Activated CD4-positive, alpha-beta T cell treated with anti-CD3 and anti-CD28 coated beads, Interleukin-2, amount 50 U/mL, for 24 hours (primary cell): ENCODE measurements around the gene NKIRAS2.

Experiments used
- DNase-seq, 2 donors: peaks; one replicate each; pipeline ENCODE4 v3.0.0-alpha.2; 2020; ENCODE audit warnings: low read depth in 1 of 2, low spot score in 1 of 2

NKIRAS2 gene

DNA sequence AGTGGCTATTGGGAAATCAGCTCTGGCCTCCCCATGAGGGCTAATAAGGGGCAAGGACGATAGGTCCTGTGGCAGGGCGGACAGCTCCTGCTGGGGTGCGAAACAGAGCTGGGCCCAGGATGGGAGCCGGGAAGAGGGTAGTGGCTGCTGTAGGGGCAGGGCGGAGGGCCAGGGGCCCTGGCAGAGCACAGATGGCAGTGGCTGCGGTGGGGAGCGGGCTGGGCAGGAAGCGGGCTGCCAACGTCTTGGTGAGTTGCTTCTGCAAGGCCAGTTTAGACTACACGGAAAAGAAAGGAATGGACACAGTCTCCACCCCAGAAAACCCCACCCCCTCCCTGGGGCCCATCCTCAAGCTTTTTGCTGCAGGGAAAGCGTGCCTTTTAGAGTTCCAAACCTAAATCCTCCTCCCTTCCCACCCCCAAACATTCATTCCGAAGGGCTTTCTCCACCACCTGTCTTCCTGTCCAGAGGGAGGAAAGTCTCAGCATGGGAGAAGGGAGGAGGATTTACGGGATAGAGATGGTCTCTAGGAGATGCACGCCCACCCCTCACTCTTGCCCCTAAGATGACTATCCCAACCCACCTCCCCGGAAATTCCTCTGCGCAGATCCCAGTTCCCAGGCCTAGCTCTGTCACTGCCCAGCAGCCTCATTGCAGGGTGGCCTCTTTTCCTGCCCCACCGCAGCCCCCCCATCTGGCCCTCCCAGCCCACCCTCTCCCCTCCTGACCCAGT is 7.1 kb downstream of the NKIRAS2 start:
- DNase-seq = no peak

- no peak for DNase-seq
Measured at GRCh38 chr17:42027590-42027889, 7.7 kb downstream of the NKIRAS2 start.

DNA sequence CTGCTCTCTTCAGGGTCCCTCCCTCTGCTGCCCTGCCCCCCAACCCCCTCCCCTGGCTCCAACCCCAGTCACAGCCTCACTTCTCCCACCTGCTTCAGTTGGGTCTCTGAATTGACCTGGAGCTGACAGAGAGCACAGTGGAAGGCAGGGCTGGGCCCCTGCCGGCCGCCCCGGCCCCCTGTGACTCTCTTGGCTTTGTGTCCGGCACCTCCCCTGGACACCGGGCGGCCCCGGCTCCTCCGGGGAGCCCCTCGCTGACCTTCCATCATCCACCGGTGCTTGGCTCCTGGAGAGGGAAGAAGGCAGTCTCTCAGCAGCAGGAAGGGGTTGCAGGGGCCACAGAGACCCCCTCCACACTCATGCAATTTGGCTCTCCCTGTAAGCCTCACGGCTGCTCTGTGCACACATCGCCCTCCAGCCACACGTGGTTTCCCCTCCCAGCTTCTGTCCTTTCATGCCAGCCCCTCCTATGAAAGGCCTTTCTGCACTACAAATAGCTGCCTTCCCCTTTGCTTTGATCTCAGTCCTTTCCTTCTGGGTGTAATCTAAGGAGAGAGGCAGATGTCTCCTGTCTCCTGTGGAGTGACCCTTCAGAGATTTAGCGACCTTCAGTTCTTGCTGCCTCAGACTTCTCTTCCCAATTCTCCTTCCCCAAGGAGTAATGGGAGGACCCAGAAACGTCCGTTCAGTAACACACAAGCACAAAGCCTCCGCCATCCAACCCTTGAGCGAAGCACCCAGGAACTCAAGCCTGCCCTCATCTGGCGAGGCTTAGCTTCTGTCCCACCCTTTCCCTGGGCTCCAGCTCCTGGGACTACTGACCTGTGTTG is 8.3 kb downstream of the NKIRAS2 start:
- DNase-seq = no peak

DNA sequence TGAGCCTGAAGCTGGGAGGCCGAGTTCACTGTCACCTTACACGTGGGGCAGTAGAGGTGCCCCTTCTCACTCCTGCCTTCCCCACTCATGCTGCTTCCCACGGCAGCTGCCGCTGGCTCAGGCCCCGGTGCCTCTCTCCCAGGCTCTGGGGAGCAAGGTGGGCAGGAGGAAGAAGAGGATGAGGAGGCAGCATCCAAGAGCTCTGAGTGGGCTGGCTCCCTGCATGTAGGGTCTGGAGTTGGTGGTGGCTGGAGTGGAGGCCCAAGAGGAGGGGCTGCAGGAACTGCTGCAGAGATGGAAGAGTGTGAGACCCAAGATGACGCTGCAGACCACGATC is 8.9 kb downstream of the NKIRAS2 start:
- DNase-seq = no peak

DNA sequence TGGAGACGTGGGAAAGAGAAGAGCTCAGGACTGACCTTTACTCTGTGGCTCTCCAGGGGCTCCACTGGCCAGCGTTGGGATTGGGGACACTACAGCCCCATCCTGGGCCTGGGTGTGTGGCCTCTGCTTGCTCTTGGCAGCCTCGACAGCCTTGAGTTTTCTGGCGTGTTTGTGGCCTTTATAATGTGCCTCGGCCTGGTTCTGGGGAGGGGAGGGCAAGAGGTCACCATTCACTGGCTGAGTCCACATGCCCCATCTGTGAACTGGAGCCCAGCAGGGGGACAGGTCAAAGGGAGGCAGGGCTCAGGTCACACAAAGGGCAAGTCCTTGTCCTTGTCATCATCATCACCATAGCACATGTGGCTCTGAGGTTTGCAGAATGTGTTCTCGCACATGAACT is 11.7 kb downstream of the NKIRAS2 start:
- DNase-seq = no peak

- DNase-seq = no peak
Measured at GRCh38 chr17:42034059-42034458, 14.2 kb downstream of the NKIRAS2 start.

GRCh38 chr17:42038221-42038973 is 18.5 kb downstream of the NKIRAS2 start:
- no peak for DNase-seq

DNA sequence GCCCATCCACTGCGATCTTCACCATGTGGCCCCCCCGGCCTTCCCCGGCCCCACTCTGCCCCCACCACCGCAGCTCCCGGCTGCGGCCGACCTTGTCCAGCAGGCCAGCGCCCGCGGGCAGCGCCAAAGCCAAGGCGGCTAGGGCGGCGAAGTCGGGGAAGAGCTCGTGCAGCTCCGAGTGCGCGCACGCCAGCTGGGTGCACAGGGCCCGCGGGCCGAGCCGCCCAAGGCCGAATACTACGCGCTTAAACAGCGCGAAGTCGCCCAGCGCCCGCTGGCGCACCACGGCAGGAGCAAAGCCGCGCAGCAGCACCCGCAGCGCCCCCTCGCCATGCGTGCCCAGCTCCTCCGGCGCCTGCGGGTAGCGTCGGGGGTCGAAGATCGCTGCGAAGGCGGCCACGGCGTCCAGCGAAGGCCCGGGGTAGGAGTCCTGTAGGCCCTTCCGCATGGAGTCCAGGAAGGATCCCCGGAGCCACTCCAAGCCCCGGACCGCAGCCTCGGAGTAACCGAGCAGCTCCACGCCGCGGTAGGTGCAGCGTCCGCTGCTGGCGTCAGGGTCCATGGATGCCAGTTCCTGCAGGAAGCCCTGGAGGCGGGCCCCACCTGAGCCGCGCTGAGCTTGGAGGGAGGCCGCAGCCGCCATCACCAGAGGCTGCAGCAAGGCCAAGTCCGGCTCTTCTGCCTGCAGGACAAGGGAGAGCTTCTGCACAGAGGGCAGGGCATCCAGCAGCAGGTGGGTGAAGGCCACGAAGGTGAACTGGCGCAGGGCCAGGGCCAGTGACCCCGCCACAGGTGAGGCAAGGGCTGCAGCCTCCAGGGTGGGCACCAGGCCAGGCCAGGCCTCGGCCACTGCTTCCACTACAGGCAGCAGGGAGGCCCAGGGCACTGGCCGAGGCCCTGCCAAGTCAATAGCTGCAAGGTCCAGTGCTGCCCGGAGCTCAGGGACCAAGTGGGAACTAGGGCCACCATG is 20.2 kb downstream of the NKIRAS2 start:
- DNase-seq = no peak

DNA sequence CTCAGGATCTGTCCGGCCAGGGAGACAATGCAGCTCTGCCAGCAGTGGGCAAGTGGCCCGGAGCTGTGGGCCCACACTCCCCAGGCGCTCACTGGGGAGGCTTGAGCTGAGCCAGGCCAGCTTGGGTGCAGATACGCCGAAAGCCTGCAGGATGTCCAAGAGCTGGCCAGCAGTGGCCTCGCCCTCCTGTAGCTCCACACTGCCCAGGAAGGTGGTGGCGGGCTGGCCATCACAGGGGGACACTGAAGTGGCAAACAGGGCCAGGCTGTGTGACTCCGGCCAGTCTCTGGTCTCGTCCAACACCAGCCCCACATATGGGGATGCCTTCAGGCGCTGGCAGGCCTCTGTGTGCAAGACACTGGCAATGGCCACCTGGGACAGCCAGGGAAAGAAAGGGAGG is 20.9 kb downstream of the NKIRAS2 start:
- no peak for DNase-seq

DNA sequence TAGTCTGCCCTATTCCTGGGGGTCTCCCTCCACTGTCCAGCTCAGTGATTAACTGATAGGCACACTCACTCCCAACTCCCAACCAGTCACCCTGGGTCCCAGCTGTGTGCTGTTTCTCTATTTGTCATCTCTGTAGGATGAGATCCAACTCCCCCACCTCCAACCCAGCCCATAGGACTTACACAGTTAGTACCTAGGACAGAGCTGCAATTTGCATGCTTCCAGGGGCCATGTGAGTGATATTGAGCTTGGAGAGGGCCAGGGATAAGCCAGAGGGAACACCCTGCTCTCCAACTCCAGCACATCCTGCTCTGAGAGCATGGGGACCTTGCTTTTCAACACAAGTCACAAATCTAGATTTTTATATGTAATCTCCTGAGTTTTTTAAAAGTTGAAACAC is 21.7 kb downstream of the NKIRAS2 start:
- no peak for DNase-seq

DNA sequence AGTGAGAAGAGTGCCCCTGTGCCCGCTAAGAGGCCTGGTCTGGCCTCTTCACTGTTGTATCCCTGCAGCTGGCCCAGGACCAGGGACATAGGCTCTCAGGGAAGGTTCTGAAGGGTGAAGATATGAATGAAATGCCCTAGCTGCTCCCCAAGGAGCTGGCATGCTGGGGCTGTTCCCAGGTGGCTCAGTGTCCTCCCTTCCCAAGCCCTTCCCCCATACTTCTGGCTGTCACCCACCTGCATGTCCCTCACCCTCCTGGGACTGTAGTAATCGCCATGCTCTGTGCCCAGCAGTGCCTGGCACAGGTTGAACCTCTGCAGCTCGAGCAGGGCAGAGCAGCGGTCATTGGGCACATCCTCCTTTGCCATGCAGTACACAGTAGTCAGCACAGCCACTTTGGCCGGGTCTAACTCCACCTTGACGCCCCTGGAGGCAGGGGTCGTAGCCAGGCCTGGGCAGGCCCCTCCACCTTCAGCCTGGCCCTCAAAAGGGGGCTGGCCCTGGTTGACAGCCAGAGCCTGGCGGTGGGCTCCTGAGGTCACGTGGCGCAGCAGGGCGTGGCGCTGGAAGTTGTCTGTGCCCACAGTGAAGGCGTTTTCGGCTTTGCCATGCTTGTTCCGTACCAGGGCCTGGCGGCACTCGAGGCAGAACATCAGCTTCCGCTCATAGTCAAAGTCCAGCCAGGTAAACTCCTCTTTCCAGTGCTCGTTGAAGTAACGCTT is 22.9 kb downstream of the NKIRAS2 start:
- DNase-seq = no peak

DNA sequence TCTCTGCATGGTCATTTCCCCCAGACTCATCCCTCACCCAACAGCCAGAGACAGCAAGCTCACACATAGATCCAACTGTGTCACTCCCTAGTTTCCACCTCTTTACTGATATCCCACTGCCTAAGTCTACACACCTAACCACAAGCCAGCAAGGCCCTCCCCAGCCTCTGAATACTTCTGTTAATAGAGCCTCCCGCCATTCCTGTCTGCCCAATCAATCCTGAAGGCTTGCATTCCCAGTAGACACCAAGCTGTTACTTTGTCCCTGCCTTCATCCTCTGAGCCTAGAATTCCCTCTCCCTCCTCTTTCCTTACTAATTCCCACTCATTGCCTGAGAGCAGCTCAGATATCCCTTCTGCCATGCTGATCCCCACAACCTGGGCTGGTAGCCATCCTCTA is 25.8 kb downstream of the NKIRAS2 start:
- no peak for DNase-seq

- DNase-seq = no peak
Measured at GRCh38 chr17:42047343-42047742, 27.5 kb downstream of the NKIRAS2 start.

DNA sequence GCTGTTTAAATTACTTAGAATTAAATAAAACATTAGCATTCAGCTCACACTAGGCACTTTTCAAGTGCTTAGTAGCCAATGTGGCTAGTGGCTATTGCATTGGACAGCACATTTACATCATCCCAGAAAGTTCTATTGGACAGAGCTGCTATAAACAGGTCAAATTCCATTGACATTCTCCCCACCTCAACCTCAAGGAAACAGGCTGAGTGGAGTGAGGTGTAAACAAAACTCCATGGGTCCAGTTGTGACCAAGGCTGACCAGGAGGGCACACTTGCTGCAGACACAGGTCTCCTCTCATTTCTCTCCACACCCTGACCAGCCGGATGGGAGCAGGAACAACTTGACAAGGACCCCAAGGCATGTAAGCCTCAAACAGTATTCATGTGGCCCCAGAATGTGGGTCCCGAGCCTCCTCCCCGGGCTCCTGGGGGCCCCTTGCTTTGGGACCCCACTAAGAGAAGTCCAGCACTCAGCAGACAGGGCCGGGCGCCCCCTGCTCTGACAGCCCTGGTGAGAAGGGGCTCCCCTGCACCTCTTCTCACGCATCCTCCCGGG is 30.0 kb downstream of the NKIRAS2 start:
- DNase-seq = no peak

DNA sequence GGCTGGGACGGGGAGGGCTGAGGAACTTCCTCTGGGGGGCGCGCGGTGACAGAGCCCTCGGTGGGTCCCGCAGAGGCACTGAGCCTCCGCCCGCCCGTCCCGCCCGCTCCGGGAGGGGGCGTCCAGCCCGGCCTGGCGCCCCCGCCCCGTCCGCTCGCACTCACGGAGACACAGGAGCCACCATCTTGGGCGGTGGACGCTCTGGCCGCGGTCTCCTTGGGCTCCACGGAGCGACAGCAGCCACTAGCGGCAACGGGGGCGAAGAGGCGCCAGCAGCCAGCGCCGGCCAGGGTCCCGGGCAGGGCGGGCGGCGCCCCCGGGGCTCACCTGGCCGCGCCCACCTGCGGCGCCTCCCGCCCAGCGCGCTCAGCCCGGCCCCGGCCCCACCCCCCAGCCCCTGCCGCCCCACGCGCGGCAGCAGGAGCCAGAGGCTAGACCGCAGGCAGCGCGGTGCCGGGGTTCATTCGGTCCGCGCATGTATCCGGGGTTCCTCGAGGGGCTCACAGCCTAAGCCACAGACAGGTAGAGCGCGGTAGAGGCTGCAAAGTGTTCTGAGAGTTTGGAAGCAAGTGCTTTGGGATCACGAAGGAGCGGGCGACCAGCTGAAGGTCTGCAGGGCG is 30.6 kb downstream of the NKIRAS2 start, which contains the start of gene C17orf113:
TSS of gene C17orf113 (minus strand) at position 209 of the 620 bp plus-strand sequence. CDS start 7,225 bp downstream, outside the sequence.
- peak in 1 of 2 donors; percentile 20 for DNase-seq

- DNase-seq = no peak
Measured at GRCh38 chr17:42051013-42051400, 31.1 kb downstream of the NKIRAS2 start.

DNA sequence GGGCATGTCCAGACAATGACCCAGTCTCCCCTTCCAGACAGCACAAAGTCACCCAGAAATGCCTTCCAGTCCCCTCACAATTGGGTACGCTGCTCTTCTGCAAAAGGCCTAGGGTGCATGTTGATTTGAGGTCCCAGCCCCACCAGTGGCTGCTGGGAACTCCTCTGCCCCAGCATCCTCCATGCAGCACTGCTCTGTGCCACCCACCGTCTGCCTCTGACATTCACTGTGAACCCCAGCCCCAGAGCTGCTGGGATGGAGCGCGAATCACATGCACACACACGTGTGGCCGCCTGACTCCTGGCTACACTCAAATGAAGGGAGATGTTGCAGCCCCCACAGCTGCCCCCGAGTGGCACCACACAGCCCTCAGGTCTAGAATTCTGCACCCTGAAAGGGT is 31.8 kb downstream of the NKIRAS2 start:
- no peak for DNase-seq

GRCh38 chr17:42052346-42052877 is 32.5 kb downstream of the NKIRAS2 start:
- no peak for DNase-seq
